Endothelial cell (in vitro differentiated cells): ENCODE measurements around the gene NEURL1B. TPM values are rescaled to one million over a fixed set of nuclear protein-coding genes. Genes with fewer than 3 reads are reported as not detected.

Experiments used
- DNase-seq: peaks from one replicate; pipeline ENCODE4 v3.0.0; 2021; ENCODE audit warnings: low spot score
- H3K27ac Mint-ChIP-seq: one replicate; pipeline ENCODE4 v1.8.0; 2021; ENCODE audit warnings: mixed read lengths, inconsistent platforms; ENCODE audit not compliant: unreplicated experiment
- H3K27me3 Mint-ChIP-seq: one replicate; pipeline ENCODE4 v1.8.0; 2021; ENCODE audit warnings: mild to moderate bottlenecking, moderate library complexity, mixed read lengths, inconsistent platforms; ENCODE audit not compliant: unreplicated experiment
- H3K36me3 Mint-ChIP-seq: one replicate; pipeline ENCODE4 v1.8.0; 2021; ENCODE audit warnings: mild to moderate bottlenecking, low read depth, mixed read lengths, inconsistent platforms; ENCODE audit not compliant: unreplicated experiment
- H3K4me1 Mint-ChIP-seq: one replicate; pipeline ENCODE4 v1.8.0; 2021; ENCODE audit warnings: mild to moderate bottlenecking, mixed read lengths, inconsistent platforms; ENCODE audit not compliant: unreplicated experiment
- H3K4me3 Mint-ChIP-seq: one replicate; pipeline ENCODE4 v1.8.0; 2021; ENCODE audit warnings: mild to moderate bottlenecking, mixed read lengths, inconsistent platforms; ENCODE audit not compliant: unreplicated experiment
- H3K9me3 Mint-ChIP-seq: one replicate; pipeline ENCODE4 v1.8.0; 2021; ENCODE audit warnings: mixed read lengths, inconsistent platforms; ENCODE audit not compliant: unreplicated experiment
- total RNA-seq: library from RNA; stranded (reverse); fragmentation: NEBNext Ultra II Directional; extraction: Animal tissue kit (Norgen Biotek cat#: 25700); gene quantifications from one replicate; pipeline ENCODE4 v1.2.1, GENCODE V29; 2021; ENCODE audit not compliant: unreplicated experiment
- TF ChIP-seq, protein P1 (sequence below): fragments of 200-600 bp; sonication (generic); IDR thresholded peaks from one replicate; pipeline ENCODE4 v1.5.0; 2021; ENCODE audit warnings: antibody characterized with exemption; ENCODE audit not compliant: unreplicated experiment

Gene NEURL1B
- total RNA-seq, 1 donor from 2014 or later, result 0.13 TPM

DNA sequence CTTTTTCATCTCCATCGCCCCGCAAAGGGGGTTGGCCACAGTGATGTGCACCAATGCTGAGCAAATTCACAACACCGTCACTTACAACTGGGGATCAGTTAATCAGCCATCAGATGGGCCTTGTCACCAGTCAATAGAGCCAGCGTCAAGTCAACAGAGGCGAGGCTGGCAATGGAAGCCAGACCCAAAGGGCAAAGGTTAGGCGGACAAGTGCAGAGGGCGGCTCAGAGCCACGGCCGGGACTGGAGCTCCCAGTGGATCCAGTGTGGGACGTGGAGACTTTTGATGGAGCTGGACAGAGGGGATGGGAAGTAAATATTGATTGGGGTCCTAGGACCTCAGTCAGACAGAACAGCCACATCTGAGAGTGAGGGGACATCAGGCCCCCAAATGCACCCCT lies 84.2 kb downstream of the NEURL1B start:
- TF ChIP-seq, protein P1, sequence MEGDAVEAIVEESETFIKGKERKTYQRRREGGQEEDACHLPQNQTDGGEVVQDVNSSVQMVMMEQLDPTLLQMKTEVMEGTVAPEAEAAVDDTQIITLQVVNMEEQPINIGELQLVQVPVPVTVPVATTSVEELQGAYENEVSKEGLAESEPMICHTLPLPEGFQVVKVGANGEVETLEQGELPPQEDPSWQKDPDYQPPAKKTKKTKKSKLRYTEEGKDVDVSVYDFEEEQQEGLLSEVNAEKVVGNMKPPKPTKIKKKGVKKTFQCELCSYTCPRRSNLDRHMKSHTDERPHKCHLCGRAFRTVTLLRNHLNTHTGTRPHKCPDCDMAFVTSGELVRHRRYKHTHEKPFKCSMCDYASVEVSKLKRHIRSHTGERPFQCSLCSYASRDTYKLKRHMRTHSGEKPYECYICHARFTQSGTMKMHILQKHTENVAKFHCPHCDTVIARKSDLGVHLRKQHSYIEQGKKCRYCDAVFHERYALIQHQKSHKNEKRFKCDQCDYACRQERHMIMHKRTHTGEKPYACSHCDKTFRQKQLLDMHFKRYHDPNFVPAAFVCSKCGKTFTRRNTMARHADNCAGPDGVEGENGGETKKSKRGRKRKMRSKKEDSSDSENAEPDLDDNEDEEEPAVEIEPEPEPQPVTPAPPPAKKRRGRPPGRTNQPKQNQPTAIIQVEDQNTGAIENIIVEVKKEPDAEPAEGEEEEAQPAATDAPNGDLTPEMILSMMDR, result no peak
- H3K27me3 Mint-ChIP-seq, result peaks cover 15% of the 10 kb centered on the region
- H3K4me1 Mint-ChIP-seq, result no peaks in the 10 kb centered on the region
- H3K4me3 Mint-ChIP-seq, result no peak overlapping the region
- no peaks in the 10 kb centered on the region for H3K36me3 Mint-ChIP-seq
- no peak for DNase-seq
- H3K9me3 Mint-ChIP-seq, result no peaks in the 10 kb centered on the region
- H3K27ac Mint-ChIP-seq, result no peak overlapping the region

DNA sequence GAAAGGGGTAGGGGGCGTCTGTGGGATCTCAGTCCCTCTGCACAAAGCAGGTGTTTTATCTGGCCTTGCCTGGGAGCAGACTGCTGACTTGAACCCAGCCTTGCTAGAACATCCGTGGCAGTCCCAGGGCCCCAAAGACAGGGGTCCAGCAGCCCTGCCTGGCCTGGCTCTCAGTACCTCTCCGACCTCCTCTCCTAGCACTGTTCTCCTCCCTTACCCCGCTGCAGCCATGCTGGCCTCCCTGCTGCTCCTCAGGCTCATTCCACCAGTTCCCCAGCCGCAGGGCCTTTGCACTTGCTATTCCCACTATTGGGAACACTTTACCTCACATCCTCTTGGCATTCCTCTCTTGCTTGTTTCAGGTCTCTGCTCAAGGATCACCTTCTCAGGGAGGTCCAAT lies 84.7 kb downstream of the NEURL1B start:
- Mint-ChIP-seq H3K36me3 (no peaks in the 10 kb centered on the region), H3K9me3 (no peaks in the 10 kb centered on the region), H3K27me3 (peaks cover 15% of the 10 kb centered on the region), H3K4me1 (no peaks in the 10 kb centered on the region), H3K27ac (no peak overlapping the region), H3K4me3 (no peak overlapping the region)
- TF ChIP-seq, protein P1, result no peak
- no peak for DNase-seq

DNA sequence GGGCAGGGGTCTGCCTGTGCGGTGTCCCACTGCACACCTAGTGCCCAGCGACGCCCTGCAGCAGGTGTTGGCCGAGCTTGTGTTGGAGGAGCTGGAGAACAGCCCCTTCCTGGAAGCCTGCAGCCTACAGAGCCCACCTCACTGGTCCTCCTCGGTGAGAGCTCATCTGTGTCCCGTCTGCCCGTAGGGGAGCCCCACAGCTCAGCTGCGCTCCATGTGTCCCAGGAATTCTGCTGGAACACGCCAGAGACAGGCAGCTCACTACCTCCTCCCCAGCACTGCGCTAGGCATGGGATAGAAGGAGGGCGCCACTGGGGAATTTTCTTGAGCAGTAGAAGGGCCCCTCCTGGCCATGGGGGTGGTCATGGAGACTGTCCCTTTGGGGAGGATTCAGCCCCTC lies 85.9 kb downstream of the NEURL1B start:
- no peaks in the 10 kb centered on the region for H3K36me3 Mint-ChIP-seq
- DNase-seq, result no peak
- peaks cover 15% of the 10 kb centered on the region for H3K27me3 Mint-ChIP-seq
- TF ChIP-seq, protein P1, result no peak
- H3K4me3 Mint-ChIP-seq, result no peak overlapping the region
- H3K4me1 Mint-ChIP-seq, result no peaks in the 10 kb centered on the region
- H3K27ac Mint-ChIP-seq, result no peak overlapping the region
- no peaks in the 10 kb centered on the region for H3K9me3 Mint-ChIP-seq

DNA sequence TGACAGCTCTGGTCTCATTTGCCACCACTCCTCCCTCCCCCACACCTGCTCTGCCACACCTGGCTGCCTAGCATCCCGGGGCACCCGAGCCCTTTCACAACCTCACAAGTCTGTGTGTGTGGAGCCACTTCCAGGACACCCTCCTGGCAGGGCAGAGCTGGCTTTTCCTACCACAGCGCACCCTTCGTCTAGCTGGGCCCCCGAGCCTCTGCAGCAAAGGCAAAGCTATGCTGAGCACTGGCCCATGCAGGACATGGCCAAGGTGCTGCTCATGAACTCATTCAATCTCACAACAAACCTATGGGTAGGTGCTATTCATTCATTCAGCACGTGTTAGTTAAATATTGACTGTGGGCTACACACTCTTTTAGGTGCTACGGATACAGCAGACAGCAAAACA lies 86.5 kb downstream of the NEURL1B start:
- peaks cover 15% of the 10 kb centered on the region for H3K27me3 Mint-ChIP-seq
- H3K36me3 Mint-ChIP-seq, result no peaks in the 10 kb centered on the region
- no peak overlapping the region for H3K4me3 Mint-ChIP-seq
- H3K9me3 Mint-ChIP-seq, result no peaks in the 10 kb centered on the region
- no peak for DNase-seq
- H3K27ac Mint-ChIP-seq, result no peak overlapping the region
- TF ChIP-seq, protein P1, result no peak
- no peaks in the 10 kb centered on the region for H3K4me1 Mint-ChIP-seq

DNA sequence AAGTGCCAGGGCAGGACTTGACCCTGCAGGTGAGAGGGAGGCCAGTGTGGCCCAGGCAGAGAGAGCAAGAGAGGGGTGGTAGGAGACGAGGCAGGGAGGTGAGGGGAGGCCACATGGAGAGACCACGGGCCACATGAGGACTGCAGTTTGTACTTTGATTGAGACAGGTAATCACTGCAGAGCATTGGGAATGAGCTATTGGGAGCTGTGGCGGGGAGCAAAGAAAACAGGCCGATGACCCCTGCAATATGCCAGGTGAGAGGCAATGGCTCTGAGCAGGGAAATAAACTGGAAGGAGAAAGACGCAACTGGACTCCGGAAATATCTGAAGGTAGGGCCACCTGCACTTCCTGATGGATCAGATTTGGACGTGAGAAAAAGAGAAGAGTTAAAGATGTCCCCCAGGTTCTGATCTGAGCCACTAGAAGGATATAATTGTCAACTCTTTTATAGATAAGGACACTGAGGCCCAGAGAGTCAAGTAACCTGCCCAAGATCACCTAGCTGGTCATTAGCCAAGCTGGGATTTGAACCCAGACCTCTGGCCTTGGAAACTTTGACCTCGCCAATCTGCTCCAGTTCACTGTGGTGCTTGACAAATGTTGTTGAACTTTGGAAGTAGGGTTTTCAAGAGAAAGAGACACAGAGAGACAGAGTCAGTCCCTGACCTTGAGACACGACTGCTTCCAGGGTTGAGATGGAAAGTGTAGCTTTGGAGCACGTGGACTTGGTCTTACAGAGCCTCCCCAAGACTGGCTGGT lies 87.6 kb downstream of the NEURL1B start:
- Mint-ChIP-seq H3K36me3 (peaks cover 4% of the 10 kb centered on the region), H3K27ac (no peak overlapping the region), H3K4me1 (no peaks in the 10 kb centered on the region), H3K4me3 (no peak overlapping the region), H3K9me3 (no peaks in the 10 kb centered on the region), H3K27me3 (peaks cover 15% of the 10 kb centered on the region)
- TF ChIP-seq, protein P1, result no peak
- DNase-seq, result no peak
